TTC549 (cell line): ENCODE data around the gene RASSF7.

Experiments used
- FAIRE-seq: peaks from 2 replicates; lab custom pipeline; 2012; peaks lifted over from hg19 to GRCh38; lab: Jason Lieb, UNC

The RASSF7 gene

GRCh38 chr11:532986-533585 lies 27.7 kb upstream of the RASSF7 start:
- no peak for FAIRE-seq

GRCh38 chr11:533586-534395 lies 27.0 kb upstream of the RASSF7 start:
- no peak for FAIRE-seq

GRCh38 chr11:534396-535209 lies 26.2 kb upstream of the RASSF7 start:
- FAIRE-seq, result no peak

GRCh38 chr11:535210-535518 lies 25.6 kb upstream of the RASSF7 start:
- no peak for FAIRE-seq

- FAIRE-seq, result no peak
These were observed 25.0 kb upstream of the RASSF7 start, which contains the start of gene HRAS for GRCh38 chr11:535519-536454. TSS of gene HRAS (minus strand) at chr11:535576.

GRCh38 chr11:536841-537621 lies 23.7 kb upstream of the RASSF7 start, which contains the start of gene LRRC56:
TSS of gene LRRC56 (plus strand) at chr11:537527. CDS start at chr11:540685, 3,158 bp downstream.
- no peak for FAIRE-seq

GRCh38 chr11:537622-538430 lies 22.9 kb upstream of the RASSF7 start:
- FAIRE-seq, result no peak

GRCh38 chr11:538431-539051 lies 22.2 kb upstream of the RASSF7 start:
- no peak for FAIRE-seq

- FAIRE-seq, result no peak
These were observed 20.7 kb upstream of the RASSF7 start for GRCh38 chr11:539971-540481.

GRCh38 chr11:540583-541432 lies 20.0 kb upstream of the RASSF7 start:
- no peak for FAIRE-seq

- no peak for FAIRE-seq
These were observed 19.3 kb upstream of the RASSF7 start for GRCh38 chr11:541433-541885.

GRCh38 chr11:544817-545166 lies 16.0 kb upstream of the RASSF7 start:
- no peak for FAIRE-seq

- no peak for FAIRE-seq
These were observed 15.6 kb upstream of the RASSF7 start for GRCh38 chr11:545171-545570.

GRCh38 chr11:548700-549603 lies 11.8 kb upstream of the RASSF7 start:
- no peak for FAIRE-seq

GRCh38 chr11:550021-550745 lies 10.6 kb upstream of the RASSF7 start:
- FAIRE-seq, result no peak

GRCh38 chr11:550746-551085 lies 10.1 kb upstream of the RASSF7 start:
- FAIRE-seq, result no peak

- FAIRE-seq, result no peak
These were observed 9.6 kb upstream of the RASSF7 start for GRCh38 chr11:551131-551530.
